Measurements from ENCODE around the gene KAZN. TPM values are rescaled to one million over a fixed set of nuclear protein-coding genes. Genes with fewer than 3 reads are reported as not detected.

The KAZN gene
- total RNA-seq, 1 experiment from 2014 or later = 7.0 TPM

- DNase-seq (ENCODE audit: low read depth) = no peak
- in situ Hi-C loops (cut with HindIII; ENCODE audit: low pct_unique_long_range_greater_than_20kb, low sequenced_read_pairs) = no loop called here
Observed at GRCh38 chr1:14841456-14841855, 243.0 kb downstream of the KAZN start.

GRCh38 chr1:14841951-14842350 is 243.5 kb downstream of the KAZN start:
- in situ Hi-C loops (cut with HindIII; ENCODE audit: low pct_unique_long_range_greater_than_20kb, low sequenced_read_pairs) = no loop called here
- DNase-seq (ENCODE audit: low read depth) = no peak

GRCh38 chr1:14842361-14842760 is 243.9 kb downstream of the KAZN start:
- in situ Hi-C loops (cut with HindIII; ENCODE audit: low pct_unique_long_range_greater_than_20kb, low sequenced_read_pairs) = no loop called here
- DNase-seq (ENCODE audit: low read depth) = no peak

- in situ Hi-C loops (cut with HindIII; ENCODE audit: low pct_unique_long_range_greater_than_20kb, low sequenced_read_pairs) = no loop called here
- DNase-seq (ENCODE audit: low read depth) = no peak
Observed at GRCh38 chr1:14842891-14843290, 244.4 kb downstream of the KAZN start.

GRCh38 chr1:14843525-14843924 is 245.0 kb downstream of the KAZN start:
- DNase-seq (ENCODE audit: low read depth) = no peak
- in situ Hi-C loops (cut with HindIII; ENCODE audit: low pct_unique_long_range_greater_than_20kb, low sequenced_read_pairs) = no loop called here

GRCh38 chr1:14844356-14844755 is 245.9 kb downstream of the KAZN start:
- no peak for DNase-seq (ENCODE audit: low read depth)
- in situ Hi-C loops (cut with HindIII; ENCODE audit: low pct_unique_long_range_greater_than_20kb, low sequenced_read_pairs) = no loop called here

GRCh38 chr1:14844923-14845617 is 246.6 kb downstream of the KAZN start:
- no peak for DNase-seq (ENCODE audit: low read depth)
- in situ Hi-C loops (cut with HindIII; ENCODE audit: low pct_unique_long_range_greater_than_20kb, low sequenced_read_pairs) = no loop called here

GRCh38 chr1:14845851-14846250 is 247.4 kb downstream of the KAZN start:
- DNase-seq (ENCODE audit: low read depth) = no peak
- in situ Hi-C loops (cut with HindIII; ENCODE audit: low pct_unique_long_range_greater_than_20kb, low sequenced_read_pairs) = no loop called here

GRCh38 chr1:14846688-14847087 is 248.2 kb downstream of the KAZN start:
- in situ Hi-C loops (cut with HindIII; ENCODE audit: low pct_unique_long_range_greater_than_20kb, low sequenced_read_pairs) = no loop called here
- no peak for DNase-seq (ENCODE audit: low read depth)

- in situ Hi-C loops (cut with HindIII; ENCODE audit: low pct_unique_long_range_greater_than_20kb, low sequenced_read_pairs) = no loop called here
- no peak for DNase-seq (ENCODE audit: low read depth)
Observed at GRCh38 chr1:14848203-14848602, 249.7 kb downstream of the KAZN start.

- in situ Hi-C loops (cut with HindIII; ENCODE audit: low pct_unique_long_range_greater_than_20kb, low sequenced_read_pairs) = no loop called here
- DNase-seq (ENCODE audit: low read depth) = no peak
Observed at GRCh38 chr1:14848625-14849024, 250.1 kb downstream of the KAZN start.

GRCh38 chr1:14849038-14849437 is 250.6 kb downstream of the KAZN start:
- in situ Hi-C loops (cut with HindIII; ENCODE audit: low pct_unique_long_range_greater_than_20kb, low sequenced_read_pairs) = no loop called here
- no peak for DNase-seq (ENCODE audit: low read depth)

GRCh38 chr1:14850563-14850962 is 252.1 kb downstream of the KAZN start:
- peak; percentile 62 for DNase-seq (ENCODE audit: low read depth)
- in situ Hi-C loops (cut with HindIII; ENCODE audit: low pct_unique_long_range_greater_than_20kb, low sequenced_read_pairs) = no loop called here

- in situ Hi-C loops (cut with HindIII; ENCODE audit: low pct_unique_long_range_greater_than_20kb, low sequenced_read_pairs) = no loop called here
- no peak for DNase-seq (ENCODE audit: low read depth)
Observed at GRCh38 chr1:14851760-14852159, 253.3 kb downstream of the KAZN start.

- in situ Hi-C loops (cut with HindIII; ENCODE audit: low pct_unique_long_range_greater_than_20kb, low sequenced_read_pairs) = no loop called here
- no peak for DNase-seq (ENCODE audit: low read depth)
Observed at GRCh38 chr1:14852291-14852690, 253.8 kb downstream of the KAZN start.

- no peak for DNase-seq (ENCODE audit: low read depth)
- in situ Hi-C loops (cut with HindIII; ENCODE audit: low pct_unique_long_range_greater_than_20kb, low sequenced_read_pairs) = no loop called here
Observed at GRCh38 chr1:14853518-14853917, 255.0 kb downstream of the KAZN start.

GRCh38 chr1:14855268-14855667 is 256.8 kb downstream of the KAZN start:
- in situ Hi-C loops (cut with HindIII; ENCODE audit: low pct_unique_long_range_greater_than_20kb, low sequenced_read_pairs) = no loop called here
- DNase-seq (ENCODE audit: low read depth) = no peak

GRCh38 chr1:14855801-14856200 is 257.3 kb downstream of the KAZN start:
- in situ Hi-C loops (cut with HindIII; ENCODE audit: low pct_unique_long_range_greater_than_20kb, low sequenced_read_pairs) = no loop called here
- DNase-seq (ENCODE audit: low read depth) = no peak

GRCh38 chr1:14857436-14858195 is 259.1 kb downstream of the KAZN start:
- no peak for DNase-seq (ENCODE audit: low read depth)
- in situ Hi-C loops (cut with HindIII; ENCODE audit: low pct_unique_long_range_greater_than_20kb, low sequenced_read_pairs) = no loop called here
